Progenitor cell of endocrine pancreas (in vitro differentiated cells): ENCODE data around the gene STK31. TPM values are rescaled to one million over a fixed set of nuclear protein-coding genes. Genes with fewer than 3 reads are reported as not detected.
A peak's percentile ranks its signal among the peaks of the same experiment; 100 is the strongest.
"Not testable (repeated sequence)": the region's sequence is repeated elsewhere in the genome, so short reads cannot be mapped to it uniquely, and the experiment has no call there.

Experiments
- DNase-seq: peaks from one replicate; pipeline ENCODE4 v3.0.0; 2021; ENCODE audit warnings: low spot score; ENCODE audit not compliant: unreplicated experiment
- H3K27ac Mint-ChIP-seq: 2 replicates; pipeline ENCODE4 v1.8.0; 2021; ENCODE audit warnings: mild to moderate bottlenecking, moderate library complexity, mixed read lengths
- H3K27me3 Mint-ChIP-seq: 2 replicates; pipeline ENCODE4 v1.8.0; 2021; ENCODE audit warnings: mixed read lengths
- H3K36me3 Mint-ChIP-seq: 2 replicates; pipeline ENCODE4 v1.8.0; 2022; ENCODE audit warnings: mixed read lengths; ENCODE audit not compliant: insufficient read depth
- H3K4me1 Mint-ChIP-seq: 2 replicates; pipeline ENCODE4 v1.8.0; 2021; ENCODE audit warnings: low read depth, mixed read lengths
- H3K4me3 Mint-ChIP-seq: 2 replicates; pipeline ENCODE4 v1.8.0; 2021; ENCODE audit warnings: low read depth, mild to moderate bottlenecking, moderate library complexity, mixed read lengths
- H3K9me3 Mint-ChIP-seq: 2 replicates; pipeline ENCODE4 v1.8.0; 2021; ENCODE audit warnings: low read depth, mixed read lengths
- CTCF ChIP-seq: fragments of 200-600 bp; sonication (generic); IDR thresholded peaks from one replicate; pipeline ENCODE4 v1.5.0; 2021; ENCODE audit warnings: antibody characterized with exemption, mild to moderate bottlenecking; ENCODE audit not compliant: unreplicated experiment
- total RNA-seq: library from RNA; stranded (reverse); gene quantifications from 2 replicates; pipeline ENCODE4 v1.2.1, GENCODE V29; 2021

STK31 gene
- total RNA-seq, 1 donor from 2014 or later = 1.3 TPM

GRCh38 chr7:23804707-23805106 is 94.7 kb downstream of the STK31 start:
- Mint-ChIP-seq H3K27me3 (no peaks in the 10 kb centered on the region), H3K4me1 (peaks cover 38% of the 10 kb centered on the region), H3K4me3 (no peak overlapping the region), H3K36me3 (no peaks in the 10 kb centered on the region), H3K9me3 (peaks cover 5% of the 10 kb centered on the region), H3K27ac (peak overlapping the region; percentile 38)
- no peak for DNase-seq
- TF ChIP-seq CTCF = no peak

- DNase-seq = no peak
- no peak overlapping the region for H3K4me3 Mint-ChIP-seq
- H3K4me1 Mint-ChIP-seq = peaks cover 20% of the 10 kb centered on the region
- H3K27ac Mint-ChIP-seq = no peak overlapping the region
- TF ChIP-seq CTCF = no peak
- H3K27me3 Mint-ChIP-seq = no peaks in the 10 kb centered on the region
- peaks cover 3% of the 10 kb centered on the region for H3K36me3 Mint-ChIP-seq
- peaks cover 19% of the 10 kb centered on the region for H3K9me3 Mint-ChIP-seq
These were observed 98.4 kb downstream of the STK31 start for GRCh38 chr7:23808421-23808820.

- Mint-ChIP-seq H3K27ac (no peak overlapping the region), H3K36me3 (peaks cover 3% of the 10 kb centered on the region), H3K9me3 (peaks cover 19% of the 10 kb centered on the region), H3K27me3 (no peaks in the 10 kb centered on the region), H3K4me3 (no peak overlapping the region), H3K4me1 (peaks cover 7% of the 10 kb centered on the region)
- TF ChIP-seq CTCF = no peak
- DNase-seq = no peak
These were observed 100.1 kb downstream of the STK31 start for GRCh38 chr7:23810099-23810498.

GRCh38 chr7:23811540-23811939 is 101.5 kb downstream of the STK31 start:
- H3K4me3 Mint-ChIP-seq = no peak overlapping the region
- no peaks in the 10 kb centered on the region for H3K27me3 Mint-ChIP-seq
- peaks cover 16% of the 10 kb centered on the region for H3K9me3 Mint-ChIP-seq
- peaks cover 7% of the 10 kb centered on the region for H3K4me1 Mint-ChIP-seq
- H3K36me3 Mint-ChIP-seq = peaks cover 3% of the 10 kb centered on the region
- DNase-seq = no peak
- no peak overlapping the region for H3K27ac Mint-ChIP-seq
- TF ChIP-seq CTCF = peak; percentile 53

- not testable (repeated sequence) for H3K27ac Mint-ChIP-seq, H3K27me3 Mint-ChIP-seq, DNase-seq, H3K4me3 Mint-ChIP-seq, H3K4me1 Mint-ChIP-seq
- Mint-ChIP-seq H3K9me3 (peaks cover 46% of the 10 kb centered on the region), H3K36me3 (peaks cover 20% of the 10 kb centered on the region)
These were observed 118.1 kb downstream of the STK31 start for GRCh38 chr7:23828125-23828524.

- Mint-ChIP-seq H3K36me3 (peaks cover 32% of the 10 kb centered on the region), H3K9me3 (peaks cover 64% of the 10 kb centered on the region)
- not testable (repeated sequence) for H3K4me1 Mint-ChIP-seq, H3K4me3 Mint-ChIP-seq, DNase-seq, H3K27ac Mint-ChIP-seq, H3K27me3 Mint-ChIP-seq
These were observed 122.7 kb downstream of the STK31 start for GRCh38 chr7:23832733-23833132.
